HG03196 (cell line): ENCODE measurements around the gene YY1AP1.
"Not testable (repeated sequence)": the region's sequence is repeated elsewhere in the genome, so short reads cannot be mapped to it uniquely, and the experiment has no call there.

ENCODE experiments used
- ATAC-seq: cut with Tn5 transposase; IDR thresholded peaks from one replicate; pipeline ENCODE4 v1.9.1; 2021; ENCODE audit not compliant: unreplicated experiment

YY1AP1 gene

DNA sequence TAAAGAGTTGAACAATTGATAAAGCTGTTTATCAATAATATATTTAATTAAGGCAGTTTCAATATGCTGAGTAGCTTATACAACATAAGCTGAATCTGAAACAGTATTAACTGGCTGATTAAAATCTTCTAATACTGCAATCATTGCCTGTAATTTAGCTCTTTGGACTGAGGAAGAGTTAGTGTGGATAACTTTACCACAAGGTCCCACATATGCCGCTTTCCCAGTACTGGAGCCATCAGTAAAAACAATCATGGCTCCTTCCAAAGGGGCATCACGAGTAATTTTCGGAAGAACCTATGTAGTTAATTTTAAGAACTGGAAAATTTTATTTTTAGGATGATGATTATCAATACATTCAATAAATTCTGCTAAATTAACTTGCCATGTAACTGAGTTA is 7.0 kb upstream of the YY1AP1 start:
- ATAC-seq = no peak

DNA sequence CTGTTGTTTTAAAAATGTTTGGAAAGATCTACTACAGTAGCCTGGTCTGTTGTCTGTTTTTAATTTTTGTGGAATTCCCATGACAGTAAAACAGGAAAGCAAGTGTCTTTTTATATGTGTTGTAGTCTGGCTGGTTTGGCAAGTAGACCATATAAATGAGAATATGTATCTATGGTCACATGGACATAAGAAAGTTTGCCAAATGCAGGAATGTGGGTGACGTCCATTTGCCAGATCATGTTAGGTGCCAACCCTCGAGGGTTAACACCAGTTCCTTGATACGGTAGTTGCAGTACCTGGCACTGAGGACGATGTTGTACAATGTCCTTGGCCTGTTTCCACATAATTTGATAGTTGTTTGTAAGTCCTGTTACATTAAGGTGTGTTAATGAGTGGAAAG is 6.5 kb upstream of the YY1AP1 start:
- ATAC-seq = no peak

DNA sequence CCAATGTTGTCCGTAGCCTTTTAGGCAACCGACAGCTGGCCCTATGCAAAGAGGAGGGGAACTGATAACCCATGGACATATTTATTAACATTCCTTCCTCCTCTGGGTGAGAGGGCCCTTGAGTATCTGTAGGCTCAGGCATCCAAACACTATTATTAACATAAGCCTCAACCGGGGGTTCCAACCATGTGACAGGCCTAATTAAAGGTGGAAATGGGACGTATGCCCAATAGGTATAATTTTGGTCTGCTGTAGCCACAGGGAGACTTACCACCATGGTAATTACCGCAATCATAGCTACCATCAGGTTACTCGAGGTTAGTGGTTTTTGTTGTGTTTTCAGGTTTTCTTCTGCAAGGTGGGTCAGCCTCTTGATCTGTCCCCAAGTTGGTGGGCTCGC is 5.6 kb upstream of the YY1AP1 start:
- no peak for ATAC-seq

DNA sequence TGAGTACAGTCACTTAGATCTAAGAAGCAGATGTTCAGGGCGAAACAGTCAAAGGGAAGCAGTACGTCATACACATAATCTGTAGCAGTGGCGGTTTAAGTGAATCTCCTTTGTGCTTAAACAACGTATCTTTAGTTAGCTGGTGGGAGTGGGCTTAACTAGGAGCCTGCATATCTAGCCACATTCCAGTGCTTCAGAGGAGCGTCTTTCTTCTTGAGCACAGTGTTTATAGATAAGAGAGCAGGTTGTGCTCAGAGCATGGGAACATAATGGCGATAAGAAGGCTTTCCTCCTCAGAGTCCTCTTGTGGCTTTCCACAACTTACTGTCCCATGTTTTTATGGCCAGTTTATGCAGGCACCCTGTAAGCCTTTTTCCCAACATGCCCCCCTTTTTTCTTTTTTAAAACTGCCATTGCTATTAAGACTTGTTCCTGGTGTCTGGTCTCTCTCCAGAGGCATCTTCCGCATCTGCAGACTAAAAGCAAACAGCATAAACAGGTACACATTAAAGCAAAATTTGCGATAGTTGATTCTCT is 3.5 kb upstream of the YY1AP1 start:
- no peak for ATAC-seq

DNA sequence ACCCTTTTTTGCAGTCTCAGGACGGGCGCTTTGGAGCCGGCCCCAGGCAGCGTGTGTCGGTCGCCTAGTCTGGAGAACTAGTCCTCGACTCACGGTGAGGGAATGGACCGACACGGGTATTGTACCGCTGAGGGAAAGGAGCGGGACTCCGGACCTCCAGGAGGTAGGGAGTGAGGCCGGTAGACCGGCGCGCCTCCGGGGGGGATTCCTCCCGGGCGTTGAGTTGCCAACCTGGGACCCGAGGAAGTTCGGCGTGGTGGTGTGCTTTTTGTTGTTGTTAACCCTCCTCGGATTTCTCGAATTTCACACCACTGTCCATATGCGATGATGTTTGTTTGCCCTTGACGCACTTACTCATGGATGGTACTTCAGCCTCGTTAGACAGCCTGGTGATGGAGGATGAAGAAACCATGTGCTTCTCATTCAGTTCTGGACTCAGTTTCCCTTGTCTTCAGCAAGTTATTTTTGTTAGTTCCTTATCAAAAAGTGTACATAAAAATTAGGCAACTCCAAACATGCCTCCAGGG is 570 bp upstream of the YY1AP1 start, which contains the start of gene DAP3:
TSS of gene DAP3 (plus strand) at position 11 of the 527 bp plus-strand sequence. CDS start 20,689 bp downstream, outside the sequence.
- ATAC-seq = not testable (repeated sequence)

DNA sequence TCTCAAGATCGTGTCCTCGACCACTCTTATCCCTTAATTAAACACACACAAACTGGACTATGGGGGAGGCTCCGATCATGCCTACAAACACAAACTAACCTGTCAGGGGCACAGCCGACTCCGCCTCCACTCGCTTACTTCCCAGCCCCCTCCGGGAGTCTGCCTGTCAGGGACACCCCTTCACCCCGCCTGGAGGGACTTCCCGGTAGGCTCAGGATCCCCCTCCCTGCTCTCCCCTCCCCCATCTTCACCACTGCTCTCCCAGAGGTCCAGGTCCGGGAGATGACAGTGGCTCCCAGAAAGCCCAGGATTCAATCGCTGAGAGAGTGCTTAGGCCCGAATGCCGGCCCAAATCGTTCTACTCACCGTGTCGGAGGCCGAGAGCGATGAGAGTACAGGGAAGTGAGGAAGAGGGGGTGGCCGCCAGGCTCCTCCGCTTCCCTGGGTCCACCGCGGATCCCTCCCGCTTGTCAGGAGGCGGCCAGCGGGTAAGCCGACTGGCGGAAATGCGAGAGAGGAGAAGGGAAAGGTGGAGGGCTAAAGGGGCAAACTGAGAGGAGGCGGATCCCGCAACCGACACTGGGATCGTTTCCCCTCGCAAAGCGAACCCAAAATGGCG is 760 bp downstream of the YY1AP1 start:
- peak; percentile 20 for ATAC-seq

DNA sequence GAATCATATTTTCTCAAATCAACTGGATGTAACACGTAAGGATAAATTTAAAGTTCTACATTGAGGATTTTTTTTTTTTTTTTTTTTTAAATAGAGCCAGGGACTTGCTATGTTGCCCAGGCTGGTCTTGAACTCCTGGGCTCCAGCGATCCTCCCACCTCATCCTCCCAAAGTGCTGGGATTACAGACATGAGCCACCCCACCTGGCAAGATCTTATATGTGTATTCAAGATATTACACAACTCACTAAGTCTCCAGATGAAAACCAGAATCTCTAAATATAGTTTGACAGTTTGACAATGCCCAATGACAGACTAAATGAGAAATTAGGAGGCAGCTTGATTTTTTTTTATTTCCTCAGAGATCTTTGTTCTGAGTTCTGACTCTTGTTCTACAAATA is 6.8 kb downstream of the YY1AP1 start:
- no peak for ATAC-seq

DNA sequence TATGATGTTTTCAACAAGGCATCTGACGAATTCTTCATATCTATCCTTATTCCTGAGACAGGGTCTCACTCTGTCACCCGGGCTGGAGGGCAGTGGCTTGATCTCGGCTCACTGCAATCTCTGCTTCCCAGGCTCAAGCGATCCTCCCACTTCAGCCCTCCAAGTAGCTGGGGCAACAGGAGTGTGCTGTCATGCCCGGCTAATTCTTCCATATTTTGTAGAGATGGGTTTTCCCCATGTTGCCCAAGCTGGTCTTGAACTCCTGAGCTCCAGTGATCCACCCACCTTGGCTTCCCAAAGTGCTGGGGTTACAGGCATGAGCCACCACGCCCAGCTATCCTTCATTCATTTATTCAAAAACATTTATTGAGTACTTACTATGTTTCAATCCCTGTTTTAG is 8.0 kb downstream of the YY1AP1 start:
- no peak for ATAC-seq

DNA sequence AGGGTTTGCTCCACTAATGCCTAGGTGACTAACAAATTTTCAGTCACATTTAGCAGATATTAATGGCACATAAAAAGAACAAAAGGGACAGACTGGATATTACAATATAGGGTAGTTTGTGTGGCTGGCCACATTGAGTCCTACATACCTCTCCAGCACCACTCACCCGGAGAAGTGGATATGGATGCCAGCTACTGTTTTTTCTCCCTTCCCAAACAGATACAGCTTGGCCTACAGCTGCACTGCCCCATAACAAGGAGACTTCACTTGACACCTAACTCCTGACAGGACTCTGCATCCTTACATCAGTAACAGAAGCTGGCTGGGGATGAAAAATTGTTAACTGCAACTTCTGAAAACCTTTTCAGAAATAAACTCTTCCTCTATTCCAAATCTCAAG is 9.6 kb downstream of the YY1AP1 start:
- ATAC-seq = not testable (repeated sequence)

DNA sequence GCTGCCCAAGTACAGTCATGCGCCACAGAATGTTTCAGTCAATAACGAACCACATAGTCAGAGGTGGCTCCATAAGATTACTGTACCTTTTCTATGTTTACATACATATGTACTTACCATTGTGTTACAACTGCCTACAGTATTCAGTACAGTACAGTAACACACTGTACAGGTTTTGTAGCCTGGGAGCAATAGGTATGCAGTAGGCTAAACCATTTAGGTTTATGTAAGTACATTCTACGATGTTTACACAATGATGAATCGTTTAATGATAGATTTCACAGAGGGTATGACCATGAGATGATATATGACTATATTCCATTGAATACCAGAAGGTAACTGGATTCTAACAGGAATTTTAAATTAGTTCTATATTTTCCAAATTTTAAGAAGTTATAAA is 10.5 kb downstream of the YY1AP1 start:
- no peak for ATAC-seq

DNA sequence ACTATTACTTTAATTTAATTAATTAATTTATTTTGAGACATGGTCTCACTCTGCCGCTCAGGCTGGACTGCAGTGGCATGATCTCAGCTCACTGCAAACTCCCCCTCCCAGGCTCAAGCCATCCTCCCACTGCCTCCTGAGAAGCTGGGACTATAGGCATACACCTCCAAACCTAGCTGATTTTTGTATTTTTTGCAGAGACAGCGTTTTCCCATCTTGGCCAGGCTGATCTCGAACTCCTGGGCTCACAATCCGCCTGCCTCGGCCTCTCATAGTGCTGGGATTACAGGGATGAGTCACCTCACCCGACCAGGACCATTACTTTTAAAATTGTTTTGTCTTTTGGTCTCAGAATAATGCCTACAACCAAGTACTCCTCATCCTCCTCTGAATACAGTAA is 15.6 kb downstream of the YY1AP1 start:
- ATAC-seq = no peak

DNA sequence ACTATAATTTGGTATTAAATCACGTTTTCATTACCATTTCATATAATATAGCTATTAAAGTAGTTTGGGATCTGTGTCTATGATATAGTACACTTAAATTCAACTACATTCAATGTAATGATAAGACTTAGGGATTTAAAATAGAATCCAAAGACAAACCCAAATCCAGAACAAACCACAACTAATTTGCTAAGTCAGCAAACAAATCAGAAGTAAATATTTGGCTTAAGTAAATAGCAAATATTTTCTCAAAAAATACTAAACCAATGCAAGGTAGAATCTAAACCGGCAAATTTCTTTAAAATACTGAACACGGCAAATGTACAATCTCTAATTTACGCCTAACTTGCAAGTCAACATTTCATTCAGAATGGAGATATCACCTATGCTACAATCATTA is 16.8 kb downstream of the YY1AP1 start:
- ATAC-seq = no peak

DNA sequence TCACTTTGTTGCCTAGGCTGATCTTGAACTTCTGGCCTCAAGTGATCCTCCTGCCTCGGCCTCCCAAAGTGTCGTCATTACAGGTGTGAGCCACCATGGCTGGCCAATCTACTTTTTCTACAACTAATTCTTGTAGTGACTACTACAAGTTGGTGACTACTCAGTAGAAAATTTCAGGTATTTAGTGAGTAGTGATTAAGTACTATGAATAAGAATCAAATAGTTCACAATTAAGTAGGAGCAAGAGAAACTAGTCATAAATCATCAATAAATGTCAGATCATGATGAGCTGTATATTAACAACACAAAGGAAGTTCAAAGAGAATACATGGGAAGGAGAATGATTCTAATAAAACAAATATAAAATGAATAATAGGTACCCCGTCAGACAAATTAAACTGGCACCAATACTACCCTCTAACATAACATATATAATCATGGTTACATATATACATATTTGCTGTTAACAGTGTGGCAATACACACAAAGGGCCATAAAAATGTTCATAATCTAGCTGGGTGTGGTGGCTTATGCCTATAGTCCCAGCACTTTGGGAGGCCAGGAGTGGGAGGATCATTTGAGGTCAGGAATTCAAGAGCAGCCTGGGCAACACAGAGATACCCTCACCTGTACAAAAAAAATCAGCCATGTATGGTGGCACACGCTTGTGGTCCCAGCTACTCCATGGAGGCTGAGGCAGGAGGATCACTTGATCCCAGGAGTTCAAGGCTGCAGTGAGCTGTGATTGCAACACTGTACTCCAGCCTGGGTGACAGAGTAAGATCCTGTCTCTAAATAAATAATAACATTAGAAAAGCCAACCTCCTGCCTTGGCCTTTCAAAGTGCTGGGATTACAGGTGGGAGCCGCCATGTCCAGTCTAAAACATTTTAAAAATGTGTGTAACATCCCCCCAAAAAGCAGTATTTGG is 19.1 kb downstream of the YY1AP1 start:
- no peak for ATAC-seq

DNA sequence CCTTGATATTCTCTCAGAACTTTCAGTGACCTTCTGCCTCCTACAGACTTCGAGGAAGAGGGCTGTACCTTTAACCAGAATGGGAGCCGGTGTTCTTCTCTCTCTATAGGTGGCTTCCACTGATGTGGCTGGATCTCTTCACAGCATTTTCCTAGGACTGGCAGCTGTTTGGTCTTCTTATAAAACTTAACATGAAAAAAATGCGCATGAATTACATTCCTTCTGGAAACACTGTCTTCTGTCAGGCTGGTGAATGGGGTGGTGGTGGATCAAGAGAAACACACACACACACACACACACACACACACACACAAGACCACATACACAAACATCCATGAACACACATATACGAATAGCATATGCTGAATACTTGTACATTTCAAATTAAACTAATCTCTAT is 27.3 kb downstream of the YY1AP1 start:
- ATAC-seq = not testable (repeated sequence)

DNA sequence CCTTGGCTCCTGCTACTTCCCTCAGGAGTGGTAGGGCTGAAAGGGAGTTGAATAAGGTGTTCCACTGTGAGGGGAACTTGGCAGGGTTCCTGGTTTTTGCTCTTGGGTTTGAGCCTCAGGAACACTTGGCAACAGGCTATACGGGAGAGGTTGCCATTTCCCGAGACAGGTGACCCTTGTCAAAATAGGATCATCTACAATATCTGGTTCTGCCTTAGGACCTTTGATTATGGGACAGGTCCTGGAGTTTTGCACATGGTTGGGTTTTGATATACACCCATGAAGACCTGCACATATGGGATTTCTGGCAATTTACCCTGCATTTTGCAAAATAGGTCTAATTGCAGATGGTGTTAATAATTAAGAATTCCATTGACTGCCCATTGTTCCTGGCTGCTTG is 31.1 kb downstream of the YY1AP1 start:
- ATAC-seq = no peak

DNA sequence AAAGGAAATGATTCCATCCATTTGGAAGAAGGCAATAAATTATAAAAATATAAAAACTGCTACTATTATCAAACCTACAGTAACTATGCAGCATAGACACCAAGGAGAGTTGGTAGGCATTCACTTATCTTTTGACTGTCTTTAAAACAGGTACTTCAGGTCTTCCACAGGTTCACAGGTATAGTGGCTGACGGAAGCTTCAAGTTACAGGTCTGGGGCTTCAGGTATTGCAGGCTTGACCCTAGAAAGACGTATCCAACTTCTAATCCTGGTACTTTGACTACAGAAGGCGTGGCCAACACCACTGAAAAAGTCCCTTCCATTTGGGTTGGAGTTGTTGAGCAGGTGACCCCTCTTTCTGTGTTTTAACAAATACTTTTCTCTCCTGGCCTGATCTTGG is 35.6 kb downstream of the YY1AP1 start:
- ATAC-seq = no peak

DNA sequence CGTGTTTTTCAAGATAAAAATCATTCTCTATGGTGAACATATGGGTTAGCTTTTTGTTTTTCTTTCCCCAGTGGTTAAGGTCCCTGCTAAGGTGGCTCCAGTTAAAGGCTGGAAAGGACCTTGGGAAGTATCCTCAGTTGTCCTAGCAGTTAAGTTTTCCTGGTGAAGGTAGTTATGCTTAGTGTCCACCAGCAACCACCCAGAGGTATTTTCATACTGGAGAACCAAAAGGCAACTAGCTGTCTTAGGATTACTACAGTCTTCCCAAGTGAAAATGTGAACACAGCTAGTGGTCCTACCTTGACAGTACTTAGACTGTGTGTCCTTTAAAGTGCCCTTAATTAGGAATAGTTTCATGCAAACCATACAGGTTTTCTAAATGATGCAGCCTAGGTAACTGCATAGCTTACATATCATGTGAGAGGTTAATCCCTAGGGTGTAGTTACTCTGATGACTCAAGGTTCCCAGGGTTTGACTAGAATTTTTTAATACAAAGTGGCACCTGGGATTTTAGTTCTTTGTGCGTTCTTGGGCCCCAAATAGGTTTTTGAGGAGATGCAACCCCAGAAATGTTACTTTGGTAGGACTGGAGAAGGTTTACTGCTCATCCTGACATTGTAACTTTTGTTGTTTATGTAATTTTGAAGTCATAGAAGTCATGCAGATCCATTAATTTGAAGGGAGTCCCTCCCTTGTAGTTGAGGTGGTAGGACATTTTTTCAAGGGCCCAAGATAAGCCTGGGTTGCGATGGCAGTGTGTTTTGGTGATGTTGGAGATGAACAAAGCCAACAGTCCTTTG is 36.5 kb downstream of the YY1AP1 start:
- ATAC-seq = no peak

DNA sequence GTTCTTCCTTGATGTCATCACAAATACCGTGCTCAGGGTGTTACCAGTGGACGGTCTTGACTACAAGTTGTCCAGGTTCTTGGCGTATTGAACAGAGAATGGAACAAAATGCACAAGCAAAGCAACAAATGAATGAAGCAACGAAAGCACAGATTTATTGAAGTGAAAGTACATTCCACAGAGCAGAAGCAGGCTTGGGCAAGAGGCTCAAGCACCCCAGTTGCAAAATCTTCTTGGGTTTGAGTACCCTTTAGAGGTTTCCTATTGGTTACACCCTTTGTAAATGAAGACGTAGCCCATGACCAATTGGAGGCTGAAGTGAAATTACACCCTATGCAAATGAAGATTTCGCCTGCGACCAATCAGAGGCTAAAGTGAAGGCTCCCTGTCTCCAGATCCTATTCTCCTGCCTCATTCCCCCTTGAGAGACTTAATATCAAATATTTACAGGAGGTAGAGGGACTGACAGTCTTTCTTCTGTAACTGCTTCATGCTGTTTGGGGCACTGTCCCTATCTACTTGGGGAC is 38.3 kb downstream of the YY1AP1 start:
- ATAC-seq = no peak

DNA sequence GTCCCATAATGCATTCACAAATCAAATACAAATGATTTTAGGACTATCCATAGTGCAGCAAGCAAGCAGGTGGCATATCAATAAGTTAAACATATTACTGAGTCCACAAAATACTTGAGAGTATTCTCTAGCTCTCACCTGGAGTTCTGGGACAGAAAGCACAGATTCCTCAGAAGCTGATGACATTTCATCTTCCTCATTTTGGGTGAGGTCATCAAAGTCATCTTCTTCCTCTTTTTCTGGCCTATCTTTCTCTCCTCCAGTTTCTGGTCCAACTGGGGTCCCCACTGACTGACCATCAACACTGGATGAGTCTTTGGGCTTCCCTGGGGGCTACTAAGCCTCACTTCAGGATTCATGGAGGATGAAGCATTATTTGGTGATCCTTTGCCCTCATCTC is 38.9 kb downstream of the YY1AP1 start:
- ATAC-seq = no peak

DNA sequence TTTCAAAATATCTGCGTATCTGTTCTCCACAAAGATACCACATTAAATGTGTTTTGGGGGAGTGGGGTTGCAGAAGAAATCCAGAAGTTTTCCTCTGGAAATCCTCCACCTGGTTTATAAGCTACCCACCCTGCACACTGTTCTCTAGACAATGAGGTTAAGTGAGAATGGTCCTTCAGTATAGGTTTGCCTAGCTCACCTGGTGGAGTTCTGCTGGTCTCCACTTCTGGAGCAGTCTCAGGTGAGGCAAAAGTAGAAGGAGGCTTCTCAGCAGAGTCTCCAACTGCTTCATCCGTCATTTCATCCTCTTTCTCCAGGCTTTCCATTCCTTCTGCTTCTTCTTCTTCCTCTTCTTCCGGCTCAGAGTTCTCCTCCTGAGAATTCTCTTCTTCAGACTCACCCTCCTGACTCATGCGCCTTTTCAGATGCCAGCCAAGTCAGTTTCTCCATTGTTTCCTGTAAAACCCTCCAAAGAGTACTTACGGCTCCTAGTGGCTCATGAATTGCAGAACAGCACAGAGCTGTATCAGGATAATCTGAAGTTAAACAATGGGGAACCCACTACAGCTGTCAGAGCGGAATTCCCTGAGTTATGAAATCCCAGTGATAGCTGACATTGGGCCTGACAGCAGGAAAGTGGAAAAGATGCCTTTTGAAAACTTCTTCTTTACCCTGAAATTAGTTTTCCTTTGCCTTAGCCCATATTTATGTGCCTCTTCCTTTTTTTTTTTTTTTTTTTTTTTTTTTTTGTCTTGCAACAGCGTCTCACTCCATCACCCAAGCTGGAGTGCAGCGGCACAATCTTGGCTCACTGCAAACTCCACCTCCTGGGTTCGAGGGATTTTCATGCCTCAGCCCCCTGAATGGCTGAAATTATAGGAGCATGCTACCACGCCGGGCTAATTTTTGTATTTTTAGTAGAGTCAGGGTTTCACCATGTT is 40.1 kb downstream of the YY1AP1 start:
- ATAC-seq = no peak
